Right lobe of liver (tissue), 6 donors: ENCODE measurements around the gene ZNF599. TPM values are rescaled to one million over a fixed set of nuclear protein-coding genes. Genes with fewer than 3 reads are reported as not detected.

Experiments used
- ATAC-seq, 4 donors: fragments of 200-7000 bp; cut with Tn5 transposase; one replicate each; pipeline ENCODE4 v1.9.1; 2020; ENCODE audit warnings: mild to moderate bottlenecking in 4 of 4, moderate library complexity in 4 of 4
- DNase-seq, 3 donors: peaks; one replicate each; pipeline ENCODE4 v3.0.0-alpha.2; 2020
- H3K27ac ChIP-seq, 3 donors: fragments of 200-600 bp; one replicate each; pipeline ENCODE4 v1.8.0; 2022
- H3K27me3 ChIP-seq, 2 donors: fragments of 200-600 bp; one replicate each; pipeline ENCODE4 v1.8.0; 2022
- H3K36me3 ChIP-seq, 4 donors: fragments of 200-600 bp; sonication (generic) in 1 of 4; one replicate each; pipeline versions ENCODE4 v1.5.1 to v1.8.0; 2017 to 2022; ENCODE audit warnings: control low read depth in 1 of 4
- H3K4me1 ChIP-seq, 4 donors: fragments of 200-600 bp; sonication (generic) in 1 of 4; one replicate each; pipeline versions ENCODE4 v1.5.1 to v1.8.0; 2017 to 2022; ENCODE audit warnings: control low read depth in 1 of 4
- H3K4me3 ChIP-seq, 3 donors: fragments of 200-600 bp; one replicate each; pipeline ENCODE4 v1.8.0; 2022
- H3K9me3 ChIP-seq, 4 donors: fragments of 200-600 bp; sonication (generic) in 1 of 4; one replicate each; pipeline versions ENCODE4 v1.5.1 to v1.8.0; 2017 to 2022; ENCODE audit warnings: control low read depth in 1 of 4
- POLR2A ChIP-seq: fragments of 450-650 bp; IDR thresholded peaks from one replicate; pipeline ENCODE4 v1.6.1; 2017; ENCODE audit warnings: antibody characterized with exemption, mild to moderate bottlenecking
- WGBS: methylation state at CpG from one replicate; pipeline ENCODE4 v1.1.6; 2018; ENCODE audit warnings: low coverage, low lambda C conversion rate; ENCODE audit not compliant: insufficient coverage; ENCODE audit errors: missing lambda C conversion rate; 5-methylcytosine and 5-hydroxymethylcytosine counted together
- intact Hi-C, 2 donors: fragments of 100-400 bp; cut with DNase I; formaldehyde crosslinking; loops; one replicate each; pipeline versions ENCODE4 v1.11.2 to v1.14.1; 2022
- total RNA-seq, 6 experiments: library from RNA; depleted of rRNA in 2 of 6; stranded (reverse); fragments of >200 nt in 2 of 6; fragmentation: NEBNext Ultra II Directional in 3 of 6; extraction: Animal tissue kit (Norgen Biotek cat#: 25700) in 3 of 6; gene quantifications; one replicate each; pipeline versions ENCODE4 v1.1.0 to v1.2.4, GENCODE V29; 2016 to 2023
- TF ChIP-seq, protein P1 (sequence below), 4 donors: fragments of 200-600 bp in 3 of 4; fragments of 450-650 bp in 1 of 4; IDR thresholded peaks; one replicate each; pipeline versions ENCODE4 v1.5.1 to v1.8.0; 2016 to 2022; ENCODE audit warnings: antibody characterized with exemption in 4 of 4, mild to moderate bottlenecking in 2 of 4
- donor health status: DM: no; HTN: yes; CAD: no.
- donor health status: DM: no; HTN: no; CAD: no.
- donor health status: DM: no; HTN: no; CAD: no.
- donor health status: DM: no; HTN: yes; CAD: no.
- donor health status: DM: no; HTN: yes; CAD: no.

The ZNF599 gene
- total RNA-seq, 6 experiments from 2014 or later = 1.5 to 4.6 (median 2.3) TPM

- H3K4me3 ChIP-seq = no peak overlapping the region
- peaks cover 0 to 20% (median 0%) of the 10 kb centered on the region in 4 donors for H3K36me3 ChIP-seq
- ATAC-seq = no peak
Observed at GRCh38 chr19:34759218-34759917, 13.6 kb downstream of the ZNF599 start.

GRCh38 chr19:34757441-34757840 is 15.6 kb downstream of the ZNF599 start:
- Histone ChIP-seq H3K27me3 (no peaks in the 10 kb centered on the region), H3K4me3 (no peak overlapping the region), H3K9me3 (peaks cover 7 to 67% (median 29%) of the 10 kb centered on the region in 4 donors), H3K4me1 (no peaks in the 10 kb centered on the region), H3K36me3 (peaks cover 0 to 15% (median 0%) of the 10 kb centered on the region in 4 donors), H3K27ac (no peak overlapping the region)
- intact Hi-C loops = no loop called here
- no peak for ATAC-seq
- 92% methylated on average over 4 of the region's 4 CpGs for WGBS
- DNase-seq = no peak
- TF ChIP-seq POLR2A = no peak
- TF ChIP-seq, protein P1, sequence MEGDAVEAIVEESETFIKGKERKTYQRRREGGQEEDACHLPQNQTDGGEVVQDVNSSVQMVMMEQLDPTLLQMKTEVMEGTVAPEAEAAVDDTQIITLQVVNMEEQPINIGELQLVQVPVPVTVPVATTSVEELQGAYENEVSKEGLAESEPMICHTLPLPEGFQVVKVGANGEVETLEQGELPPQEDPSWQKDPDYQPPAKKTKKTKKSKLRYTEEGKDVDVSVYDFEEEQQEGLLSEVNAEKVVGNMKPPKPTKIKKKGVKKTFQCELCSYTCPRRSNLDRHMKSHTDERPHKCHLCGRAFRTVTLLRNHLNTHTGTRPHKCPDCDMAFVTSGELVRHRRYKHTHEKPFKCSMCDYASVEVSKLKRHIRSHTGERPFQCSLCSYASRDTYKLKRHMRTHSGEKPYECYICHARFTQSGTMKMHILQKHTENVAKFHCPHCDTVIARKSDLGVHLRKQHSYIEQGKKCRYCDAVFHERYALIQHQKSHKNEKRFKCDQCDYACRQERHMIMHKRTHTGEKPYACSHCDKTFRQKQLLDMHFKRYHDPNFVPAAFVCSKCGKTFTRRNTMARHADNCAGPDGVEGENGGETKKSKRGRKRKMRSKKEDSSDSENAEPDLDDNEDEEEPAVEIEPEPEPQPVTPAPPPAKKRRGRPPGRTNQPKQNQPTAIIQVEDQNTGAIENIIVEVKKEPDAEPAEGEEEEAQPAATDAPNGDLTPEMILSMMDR (IDR thresholded peaks at IDR 0.05) = no peak

More at GRCh38 chr19:34759218-34759917, 13.6 kb downstream of the ZNF599 start:
- no peaks in the 10 kb centered on the region for H3K27me3 ChIP-seq
- H3K4me1 ChIP-seq = no peaks in the 10 kb centered on the region
- H3K9me3 ChIP-seq = peaks cover 7 to 77% (median 32%) of the 10 kb centered on the region in 4 donors
- intact Hi-C loops = no loop called here
- no peak for DNase-seq
- TF ChIP-seq, protein P1 (IDR thresholded peaks at IDR 0.05) = no peak
- no peak for TF ChIP-seq POLR2A
- 95% methylated on average over 11 of the region's 11 CpGs for WGBS
- H3K27ac ChIP-seq = no peak overlapping the region

DNA sequence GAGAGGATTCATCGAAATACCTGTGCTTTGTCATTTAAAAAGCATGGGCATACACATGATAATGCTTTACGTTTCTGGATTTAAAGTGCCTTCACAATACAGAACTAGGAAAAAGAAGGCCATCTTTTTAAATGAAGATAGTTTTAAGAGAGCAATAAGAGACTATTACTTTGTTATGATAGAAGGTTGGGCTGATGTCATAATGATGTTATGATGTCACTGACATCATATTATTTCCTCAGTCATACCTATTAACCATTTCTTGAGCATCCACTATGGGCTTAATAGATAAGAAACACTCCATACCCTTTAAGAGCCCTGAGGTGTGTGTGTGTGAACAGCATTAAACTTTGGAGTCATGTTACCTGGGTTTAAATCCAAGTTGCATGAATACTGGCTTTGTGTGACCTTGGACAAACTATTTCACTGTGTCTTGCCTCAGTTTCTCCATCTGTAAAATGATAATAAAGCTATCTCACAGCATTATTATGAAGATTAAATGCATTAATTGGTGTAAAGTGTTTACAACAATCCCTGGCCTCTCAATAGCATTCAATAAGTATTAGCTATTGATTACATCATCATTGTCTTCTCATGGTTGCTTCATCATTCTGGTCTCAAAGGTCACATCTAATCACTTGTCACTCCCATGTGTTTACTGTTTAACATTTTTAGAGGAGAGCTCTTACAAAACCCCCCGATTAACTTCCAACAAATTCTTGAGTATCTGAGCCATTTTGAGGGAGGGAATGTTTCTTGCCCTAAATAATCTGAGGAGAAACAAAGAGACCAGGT is 27.9 kb downstream of the ZNF599 start:
- no peak for TF ChIP-seq POLR2A
- TF ChIP-seq, protein P1 (IDR thresholded peaks at IDR 0.05) = no peak
- Histone ChIP-seq H3K9me3 (peaks cover 2 to 24% (median 8%) of the 10 kb centered on the region in 4 donors), H3K4me3 (no peak overlapping the region), H3K27ac (no peak overlapping the region), H3K4me1 (no peaks in the 10 kb centered on the region), H3K36me3 (peaks cover 0 to 12% (median 11%) of the 10 kb centered on the region in 4 donors), H3K27me3 (no peaks in the 10 kb centered on the region)
- 70% methylated on average over 3 of the region's 3 CpGs for WGBS
- intact Hi-C loops = loop anchor here in 1 of 2 donors (5.0 kb wide), 1 partner anchor 208 kb away; no protein-coding TSS in a partner anchor
- ATAC-seq (no peak), DNase-seq (no peak)

DNA sequence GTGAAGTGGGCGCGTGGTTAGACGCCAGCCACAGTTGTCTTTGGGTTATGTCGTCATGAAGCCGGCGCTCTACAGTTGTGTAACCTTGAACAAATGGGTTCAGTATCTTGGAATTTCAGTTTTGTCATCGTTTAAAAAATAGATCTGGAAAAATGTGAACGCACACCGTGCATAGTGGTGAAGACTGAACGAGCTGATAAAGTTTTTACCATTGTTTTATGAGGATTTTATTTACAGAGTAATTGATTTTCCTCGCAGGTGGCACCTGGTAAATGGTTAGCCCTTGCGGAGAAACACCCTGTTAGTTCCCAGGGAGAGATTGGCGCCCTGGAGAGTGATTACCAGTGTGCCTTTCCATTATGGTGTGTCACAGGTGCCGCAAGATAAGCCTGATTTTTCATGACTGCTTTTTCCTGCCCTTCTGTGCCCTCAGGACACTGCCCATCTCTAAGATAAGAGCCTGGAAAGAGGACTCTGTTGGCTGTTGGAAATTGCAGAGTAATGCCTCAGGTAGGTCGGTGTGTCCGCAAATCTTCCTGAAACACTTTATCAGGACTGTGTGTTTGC is 38.4 kb downstream of the ZNF599 start:
- peaks cover 0 to 13% (median 7%) of the 10 kb centered on the region in 4 donors for H3K36me3 ChIP-seq
- TF ChIP-seq, protein P1 (IDR thresholded peaks at IDR 0.05) = no peak
- peaks cover 0 to 18% (median 0%) of the 10 kb centered on the region in 4 donors for H3K9me3 ChIP-seq
- H3K27ac ChIP-seq = peak overlapping the region; percentile 95 to 98 (median 98)
- DNase-seq (no peak), ATAC-seq (peak in 2 of 4 donors; percentile 1 to 11)
- H3K27me3 ChIP-seq = no peaks in the 10 kb centered on the region
- H3K4me3 ChIP-seq = peak overlapping the region; percentile 81 to 88 (median 85)
- intact Hi-C loops = no loop called here
- peaks cover 0 to 14% (median 0%) of the 10 kb centered on the region in 4 donors for H3K4me1 ChIP-seq
- 12% methylated on average over 16 of the region's 16 CpGs for WGBS
